Kidney glomerular epithelial cell (primary cell): ENCODE results near the gene NPTX2.

Experiments used
- DNase-seq: peaks from one replicate; lab custom pipeline; 2025; lab: John Stamatoyannopoulos, UW

Gene NPTX2

DNA sequence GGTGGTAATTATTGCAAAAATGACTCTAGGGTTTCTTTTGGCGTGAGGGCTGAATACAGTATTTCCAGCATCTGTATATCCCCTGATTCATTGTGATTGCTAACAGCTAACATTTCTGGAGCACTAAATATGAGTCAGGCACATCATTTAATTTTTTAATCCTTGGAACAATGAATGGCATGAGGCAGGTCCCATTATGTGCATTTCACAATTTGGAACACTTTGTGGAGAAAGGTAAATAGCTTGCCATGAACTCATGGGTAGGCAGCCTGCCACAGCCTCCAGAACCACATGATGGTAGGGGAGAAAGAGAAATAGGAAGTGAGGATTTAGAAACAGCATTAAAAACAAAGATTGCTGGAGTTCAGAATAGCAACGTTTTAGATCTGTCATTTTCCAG, 1.7 kb downstream of the NPTX2 start:
- DNase-seq = no peak

GRCh38 chr7:98619450-98620321, 2.6 kb downstream of the NPTX2 start:
- no peak for DNase-seq

DNA sequence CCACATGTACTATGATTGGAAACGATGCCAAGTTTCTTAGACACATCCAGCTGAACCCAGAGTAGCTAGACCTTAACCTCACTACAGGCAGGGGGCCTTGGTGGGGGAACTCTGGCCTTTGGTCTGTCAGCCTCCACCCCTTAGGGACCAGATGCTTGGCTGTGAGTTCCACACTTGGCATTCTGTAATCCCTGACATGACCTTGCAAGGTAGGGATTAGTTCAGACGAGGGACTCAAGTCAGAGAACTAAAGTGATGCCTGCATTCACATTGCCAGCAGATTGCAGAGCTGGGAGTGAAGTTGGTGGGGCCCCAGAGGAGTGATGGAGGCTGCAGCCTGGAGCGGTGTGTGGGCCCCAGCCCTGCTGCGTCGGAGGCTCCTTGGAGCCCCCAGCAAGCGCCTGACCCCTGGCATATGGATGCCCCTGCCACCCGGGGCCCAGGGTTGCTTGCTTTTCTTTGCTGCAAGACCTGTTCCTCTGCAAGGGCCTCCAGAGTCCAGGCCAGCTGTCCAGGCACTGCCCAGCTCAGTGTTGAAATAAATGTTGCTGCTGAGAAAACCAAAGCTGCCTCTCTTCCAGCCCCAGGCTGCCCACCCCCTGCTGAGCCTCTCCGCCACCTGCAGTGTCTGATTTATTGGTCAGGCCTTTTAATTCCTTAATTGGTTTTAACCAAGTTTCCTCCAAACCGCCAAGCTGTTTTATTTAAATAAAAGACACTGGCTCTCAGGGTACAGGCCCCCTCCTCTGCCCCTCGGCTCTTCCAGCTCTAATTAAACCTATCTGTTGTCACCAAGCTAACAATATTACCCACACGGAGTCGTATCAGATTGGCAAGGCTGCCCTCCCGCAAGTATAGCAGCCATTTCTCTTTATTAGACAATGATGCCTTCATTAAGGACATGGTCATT, 4.7 kb downstream of the NPTX2 start:
- DNase-seq = no peak

DNA sequence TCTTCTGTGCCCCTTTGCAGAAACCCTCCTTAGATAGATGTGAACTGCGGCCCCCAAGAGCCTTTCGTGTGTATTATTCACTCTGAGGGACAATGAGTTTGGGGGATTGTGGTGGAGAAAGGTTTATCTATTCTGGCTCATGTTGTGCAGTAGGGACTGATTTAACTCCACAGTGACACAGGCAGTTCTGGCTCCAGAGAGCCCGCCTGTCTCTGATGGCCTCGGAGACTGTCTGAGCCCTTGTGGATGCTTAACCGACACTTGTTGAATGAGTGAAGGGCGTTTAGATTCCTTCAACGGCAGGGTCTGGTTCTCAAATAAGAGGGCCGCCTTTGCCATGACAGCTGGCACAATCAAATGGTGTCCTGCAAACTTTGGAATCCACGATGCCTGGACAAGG, 5.8 kb downstream of the NPTX2 start:
- no peak for DNase-seq

DNA sequence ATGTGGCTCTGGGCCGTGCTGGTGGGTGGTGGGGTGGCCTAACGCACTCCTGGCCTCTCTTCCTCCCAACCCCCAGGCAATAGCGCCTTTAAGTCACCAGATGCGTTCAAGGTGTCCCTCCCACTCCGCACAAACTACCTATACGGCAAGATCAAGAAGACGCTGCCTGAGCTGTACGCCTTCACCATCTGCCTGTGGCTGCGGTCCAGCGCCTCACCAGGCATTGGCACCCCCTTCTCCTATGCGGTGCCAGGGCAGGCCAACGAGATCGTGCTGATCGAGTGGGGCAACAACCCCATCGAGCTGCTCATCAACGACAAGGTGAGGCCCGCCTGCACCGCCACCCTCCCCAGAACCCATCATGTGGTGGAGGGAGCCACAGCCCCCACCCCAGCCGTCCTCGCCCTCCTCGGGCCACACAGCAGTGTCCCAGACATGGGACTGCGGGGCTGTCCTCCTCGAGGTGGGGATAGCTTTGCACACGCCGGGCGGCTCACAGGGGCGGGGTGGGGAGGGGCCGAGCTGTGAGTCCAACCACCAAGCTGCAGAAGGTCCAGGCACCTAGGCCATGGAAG, 7.8 kb downstream of the NPTX2 start:
- no peak for DNase-seq

- DNase-seq = no peak
These were observed 9.7 kb downstream of the NPTX2 start for GRCh38 chr7:98626460-98627412.

DNA sequence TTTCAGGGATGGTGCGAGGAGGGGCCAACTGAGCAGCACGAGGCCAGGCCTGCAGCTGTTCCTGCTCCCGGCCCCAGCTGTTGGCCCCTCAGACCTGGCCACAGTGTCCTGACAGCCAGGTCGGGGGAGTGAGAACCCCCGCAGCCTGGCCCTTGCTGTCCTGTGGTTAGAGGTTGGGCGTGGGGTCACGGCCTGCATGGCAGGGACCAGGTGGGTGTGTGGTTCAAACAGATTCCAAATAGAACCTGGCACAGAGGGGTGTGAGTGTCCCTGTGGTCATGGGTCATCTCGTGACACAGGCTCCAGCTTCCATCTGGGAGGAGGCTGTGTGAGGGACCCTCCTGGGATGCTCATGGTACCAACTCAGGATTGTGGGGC, 10.3 kb downstream of the NPTX2 start:
- DNase-seq = no peak

DNA sequence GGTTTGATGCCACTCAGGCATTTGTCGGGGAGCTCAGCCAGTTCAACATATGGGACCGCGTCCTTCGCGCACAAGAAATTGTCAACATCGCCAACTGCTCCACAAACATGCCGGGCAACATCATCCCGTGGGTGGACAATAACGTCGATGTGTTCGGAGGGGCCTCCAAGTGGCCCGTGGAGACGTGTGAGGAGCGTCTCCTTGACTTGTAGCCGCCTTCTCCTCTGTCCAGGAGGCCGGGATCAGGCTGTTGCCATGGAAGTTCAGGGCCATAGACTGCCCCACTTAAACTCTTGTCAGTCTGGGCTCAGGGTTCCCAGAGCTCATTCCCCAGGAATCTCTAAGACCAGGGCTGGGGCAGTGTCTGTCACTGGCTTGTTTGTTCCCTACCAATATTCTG, 11.3 kb downstream of the NPTX2 start:
- no peak for DNase-seq

GRCh38 chr7:98629001-98629431, 11.9 kb downstream of the NPTX2 start:
- DNase-seq = no peak

- no peak for DNase-seq
These were observed 13.1 kb downstream of the NPTX2 start for GRCh38 chr7:98630149-98630548.

GRCh38 chr7:98630770-98631169, 13.7 kb downstream of the NPTX2 start:
- no peak for DNase-seq

- DNase-seq = no peak
These were observed 21.8 kb downstream of the NPTX2 start for GRCh38 chr7:98638853-98639252.

GRCh38 chr7:98640375-98640774, 23.3 kb downstream of the NPTX2 start:
- DNase-seq = no peak

DNA sequence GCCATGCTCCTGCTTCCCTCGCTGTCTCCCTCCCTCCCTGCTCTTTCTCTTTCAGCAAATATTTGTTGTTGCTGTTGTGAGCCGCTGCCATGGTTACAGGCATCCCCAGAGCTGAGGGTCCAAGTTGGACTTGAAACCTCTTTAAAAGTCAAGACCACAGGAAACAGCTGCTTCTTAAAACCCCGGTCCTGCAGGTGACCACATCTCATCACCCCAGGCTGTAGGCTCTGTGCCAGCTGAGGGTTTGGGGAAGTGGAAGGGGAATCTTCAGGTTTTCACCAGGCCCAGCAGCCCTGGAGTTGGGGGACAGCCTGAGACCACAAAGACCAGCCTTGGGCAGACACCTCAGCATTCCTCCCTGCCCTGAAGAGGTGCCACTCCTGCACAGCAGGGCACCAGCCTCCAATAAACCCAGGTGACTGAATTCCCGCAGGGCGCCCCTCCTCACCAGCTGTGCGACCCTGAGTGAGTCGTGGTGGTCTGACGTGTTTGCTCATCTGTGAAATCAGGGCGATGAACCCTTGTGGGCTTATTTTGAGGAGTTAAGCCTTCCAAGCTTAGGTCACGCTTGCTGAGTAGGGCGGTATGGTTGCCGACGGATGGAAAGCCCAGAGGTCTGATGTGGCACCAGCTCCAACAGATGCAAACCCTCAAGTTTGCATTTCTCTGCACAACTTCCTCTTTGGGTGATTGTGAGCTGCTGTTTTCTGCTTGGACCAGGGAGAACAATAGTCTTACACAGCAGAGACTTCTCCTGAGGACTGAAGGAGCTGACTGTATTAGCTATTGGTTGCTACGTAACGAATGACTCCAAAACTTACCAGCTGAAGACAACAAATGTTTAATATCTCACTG, 24.8 kb downstream of the NPTX2 start:
- DNase-seq = no peak

DNA sequence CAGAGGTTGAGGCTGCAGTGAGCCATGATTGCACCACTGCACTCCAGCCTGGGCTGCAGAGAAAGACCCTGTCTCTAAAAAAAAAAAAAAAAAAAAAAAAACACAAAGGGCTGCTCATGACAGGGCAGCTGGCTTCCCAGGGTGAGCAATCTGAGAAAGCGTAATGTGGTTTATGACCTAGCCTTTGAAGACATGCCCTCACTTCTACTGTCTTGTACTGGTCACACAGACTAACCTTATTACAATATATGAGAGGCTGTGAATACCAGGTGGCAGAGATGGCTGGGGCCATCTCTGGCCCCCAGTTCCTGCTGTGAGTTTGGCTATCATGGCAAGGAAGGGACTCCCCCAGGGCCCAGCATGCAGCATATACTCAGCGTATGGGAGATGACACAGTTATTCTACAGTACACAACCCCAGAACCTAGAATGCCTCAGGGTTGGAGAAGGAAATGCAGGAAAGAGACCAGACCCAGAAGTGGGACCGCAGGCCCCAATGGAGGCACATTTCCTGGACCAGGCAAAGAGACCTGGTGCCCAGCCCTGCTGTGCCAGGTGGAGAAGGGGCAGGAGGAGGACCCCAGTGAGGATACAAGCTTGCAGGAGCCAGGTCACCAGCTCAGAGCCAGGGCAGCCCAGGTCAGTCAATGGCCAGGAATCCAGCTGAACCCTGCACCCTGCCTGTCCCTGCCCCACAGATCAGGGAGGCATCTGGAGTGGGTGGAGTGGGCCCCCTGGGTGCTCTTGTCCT, 26.3 kb downstream of the NPTX2 start:
- DNase-seq = no peak

DNA sequence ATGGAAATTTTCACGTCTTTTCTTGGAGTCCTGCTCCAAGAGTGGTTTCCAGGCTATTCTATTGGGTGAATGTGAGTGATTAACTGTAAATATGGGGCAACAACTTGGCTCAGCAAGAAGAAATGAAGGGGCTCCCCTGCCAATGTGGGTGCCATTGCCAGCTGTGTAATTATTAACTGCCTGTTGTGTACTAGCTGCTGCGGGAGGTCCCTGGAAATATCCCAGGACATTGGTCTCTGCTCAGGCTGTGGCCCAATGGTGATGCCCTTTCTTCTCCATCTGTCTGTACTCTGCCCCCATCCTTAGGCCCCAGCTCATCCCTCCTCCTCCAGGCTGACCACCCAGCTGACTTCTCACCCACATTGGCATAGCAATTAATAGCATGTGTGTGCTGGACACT, 29.4 kb downstream of the NPTX2 start:
- no peak for DNase-seq

DNA sequence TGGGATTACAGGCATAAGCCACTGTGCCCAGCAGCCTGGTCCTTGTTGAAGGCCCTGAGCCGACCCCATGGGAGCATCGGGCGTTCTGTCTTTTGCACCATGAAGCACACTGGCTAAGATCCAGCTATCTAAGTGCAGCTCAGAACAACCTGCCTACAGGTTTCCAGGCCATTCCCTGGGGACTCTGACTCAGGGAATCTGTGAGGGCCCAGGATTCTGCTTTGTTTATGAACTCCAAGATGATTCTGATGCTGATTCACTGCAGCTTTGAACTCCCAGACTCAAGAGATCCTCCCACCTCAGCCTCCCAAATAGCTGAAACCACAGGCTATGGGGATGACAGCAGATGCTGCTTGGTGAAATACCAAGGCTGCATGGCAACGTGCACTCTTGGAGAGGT, 30.2 kb downstream of the NPTX2 start:
- no peak for DNase-seq

- DNase-seq = no peak
These were observed 34.7 kb downstream of the NPTX2 start for GRCh38 chr7:98651760-98652159.

DNA sequence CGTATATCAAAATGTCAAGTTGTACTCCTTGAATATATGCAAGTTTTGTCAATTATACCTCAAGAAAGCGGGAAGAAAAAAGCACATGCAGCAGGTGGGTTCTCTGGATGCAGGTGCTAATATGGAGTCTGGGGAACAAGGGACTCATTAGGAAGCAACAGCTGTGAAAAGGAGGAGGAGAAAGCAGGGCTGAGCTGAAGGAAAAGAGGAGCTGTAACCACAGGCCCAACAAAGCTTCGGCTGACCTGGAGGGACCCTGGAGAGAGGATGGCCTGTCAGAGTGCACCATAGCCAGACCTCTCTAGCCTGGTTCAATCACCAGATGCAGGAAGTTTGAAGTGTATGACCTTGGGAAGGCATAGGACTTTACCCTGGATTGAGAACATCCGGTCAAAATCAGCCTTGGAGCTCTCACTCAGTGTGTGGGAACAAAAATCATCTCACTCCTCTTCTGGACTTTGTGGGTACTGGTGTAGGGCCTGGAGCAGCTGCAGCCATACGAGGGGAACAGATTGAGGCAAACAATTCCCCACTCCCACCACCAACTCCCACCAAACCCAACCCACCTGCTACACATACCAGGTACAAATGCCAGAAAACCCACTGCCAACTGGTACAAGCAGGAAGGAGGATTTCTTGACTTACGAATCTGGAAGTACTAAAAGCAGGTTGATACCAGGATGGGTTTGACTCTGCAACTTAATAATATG, 36.7 kb downstream of the NPTX2 start:
- DNase-seq = no peak
